Right lobe of liver (tissue), 4 donors: ENCODE data around the gene SPC24.

Experiments used
- CTCF ChIP-seq, 4 donors: fragments of 200-600 bp in 3 of 4; fragments of 450-650 bp in 1 of 4; IDR thresholded peaks; one replicate each; pipeline versions ENCODE4 v1.5.1 to v1.8.0; 2016 to 2022; ENCODE audit warnings: antibody characterized with exemption in 4 of 4, mild to moderate bottlenecking in 2 of 4
- POLR2A ChIP-seq: fragments of 450-650 bp; IDR thresholded peaks from one replicate; pipeline ENCODE4 v1.6.1; 2017; ENCODE audit warnings: antibody characterized with exemption, mild to moderate bottlenecking
- donor health status: DM: no; HTN: no; CAD: no.
- donor health status: DM: no; HTN: no; CAD: no.
- donor health status: DM: no; HTN: yes; CAD: no.

- TF ChIP-seq POLR2A (no peak), CTCF (IDR thresholded peaks at IDR 0.05) (no peak)
Measured at GRCh38 chr19:11196406-11197287, 41.1 kb upstream of the SPC24 start.
